HT1080 (cell line): ENCODE results near the gene H2AZ2. TPM values are rescaled to one million over a fixed set of nuclear protein-coding genes. Genes with fewer than 3 reads are reported as not detected.
"Not testable (repeated sequence)": the region's sequence is repeated elsewhere in the genome, so short reads cannot be mapped to it uniquely, and the experiment has no call there.

Experiments used
- DNase-seq: peaks from one replicate; pipeline ENCODE4 v3.0.0-alpha.2; 2015; ENCODE audit warnings: low read depth
- total RNA-seq: library from RNA; depleted of rRNA; stranded (reverse); fragments of >200 nt; shearing (Covaris generic); gene quantifications from 2 replicates; pipeline ENCODE4 v1.2.3, GENCODE V29; 2014

The H2AZ2 gene
- total RNA-seq, 1 experiment from 2014 or later, result 397 TPM

DNA sequence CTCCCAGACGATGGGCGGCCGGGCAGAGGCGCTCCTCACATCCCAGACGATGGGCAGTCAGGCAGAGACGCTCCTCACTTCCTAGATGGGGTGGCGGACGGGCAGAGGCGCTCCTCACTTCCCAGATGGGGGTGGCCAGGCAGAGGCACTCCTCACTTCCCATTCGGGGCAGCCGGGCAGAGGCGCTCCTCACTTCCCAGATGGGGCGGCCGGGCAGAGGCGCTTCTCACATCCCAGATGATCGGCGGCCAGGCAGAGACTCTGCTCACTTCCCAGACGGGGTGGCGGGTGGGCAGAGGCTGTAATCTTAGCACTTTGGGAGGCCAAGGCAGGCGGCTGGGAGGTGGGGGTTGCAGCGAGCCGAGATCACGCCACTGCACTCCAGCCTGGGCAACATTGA is 24.0 kb upstream of the H2AZ2 start:
- not testable (repeated sequence) for DNase-seq

- DNase-seq, result not testable (repeated sequence)
Observed at GRCh38 chr7:44870780-44871179, 22.9 kb upstream of the H2AZ2 start.

- not testable (repeated sequence) for DNase-seq
Observed at GRCh38 chr7:44870336-44870735, 22.4 kb upstream of the H2AZ2 start.

DNA sequence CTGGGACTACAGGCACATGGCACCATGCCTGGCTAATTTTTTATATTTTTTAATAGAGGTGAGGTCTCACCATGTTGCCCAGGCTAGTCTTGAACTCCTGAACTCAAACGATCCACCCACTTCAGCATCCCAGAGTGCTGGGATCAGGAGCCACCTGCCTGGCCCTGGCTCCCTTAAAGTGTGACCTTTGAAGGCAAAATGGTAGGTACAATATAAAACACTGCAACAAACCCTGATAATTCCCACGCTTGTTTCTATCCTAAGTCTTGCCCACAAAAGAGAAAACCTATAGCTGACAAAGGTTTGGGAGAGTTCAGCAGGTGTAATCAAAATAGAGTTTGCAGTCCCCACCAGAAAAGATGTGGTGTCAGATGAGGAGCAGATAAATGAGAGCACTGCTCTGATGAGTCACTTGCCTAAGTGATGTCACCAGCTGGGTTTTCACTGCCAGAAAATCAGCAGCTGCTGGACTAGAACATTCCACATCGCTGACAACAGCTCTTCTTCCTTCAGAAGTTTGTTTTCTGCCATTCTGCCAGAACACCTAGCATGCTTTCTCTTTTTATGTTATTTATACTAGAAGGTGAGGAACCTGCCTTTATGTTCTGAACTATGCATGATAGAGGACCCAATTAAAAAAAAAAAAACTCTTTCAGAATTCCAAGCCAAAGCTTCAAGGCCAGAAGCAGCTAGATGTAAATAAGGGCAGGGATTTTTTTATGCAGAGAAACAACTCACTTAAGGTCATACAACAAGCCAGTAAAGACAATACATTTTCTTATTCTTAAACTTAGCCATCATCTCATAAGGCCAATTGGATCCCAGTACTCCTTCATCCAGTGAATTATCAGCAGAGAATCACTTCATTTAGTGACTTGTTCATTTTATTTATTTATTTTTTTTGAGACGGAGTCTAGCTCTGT is 19.4 kb upstream of the H2AZ2 start:
- DNase-seq, result peak; percentile 82

- DNase-seq, result not testable (repeated sequence)
Observed at GRCh38 chr7:44861949-44862348, 14.1 kb upstream of the H2AZ2 start.

- DNase-seq, result no peak
Observed at GRCh38 chr7:44858161-44858560, 10.3 kb upstream of the H2AZ2 start.

DNA sequence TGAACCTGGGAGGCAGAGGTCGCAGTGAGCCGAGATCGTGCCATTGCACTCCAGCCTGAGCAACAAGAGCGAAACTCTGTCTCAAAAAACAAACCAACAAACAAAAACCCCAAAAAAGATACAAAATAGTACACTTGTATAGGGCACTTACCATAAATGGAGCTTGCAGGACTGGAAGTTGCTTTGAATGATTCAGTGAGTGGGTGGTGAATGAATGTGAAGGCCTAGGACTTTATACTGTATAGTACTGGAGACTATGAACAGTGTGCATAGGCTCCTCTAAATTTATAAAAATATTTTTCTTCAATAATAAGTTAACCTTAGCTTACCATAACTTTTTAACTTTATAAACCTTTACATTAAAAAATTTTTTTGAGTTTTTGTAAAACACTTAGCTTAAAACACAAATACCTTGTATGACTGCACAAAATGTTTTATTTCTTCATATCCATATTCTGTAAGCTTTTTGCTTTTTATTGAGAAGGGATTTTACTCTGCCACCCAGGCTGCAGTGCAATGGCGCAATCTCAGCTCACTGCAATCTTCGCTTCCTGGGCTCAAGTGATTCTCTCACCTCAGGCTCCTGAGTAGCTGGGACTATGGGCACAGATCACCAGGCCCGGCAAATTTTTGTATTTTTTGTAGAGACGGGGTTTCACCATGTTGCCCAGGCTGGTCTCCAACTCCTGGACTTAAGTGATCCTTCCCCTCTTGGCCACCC is 6.9 kb upstream of the H2AZ2 start:
- DNase-seq, result no peak

DNA sequence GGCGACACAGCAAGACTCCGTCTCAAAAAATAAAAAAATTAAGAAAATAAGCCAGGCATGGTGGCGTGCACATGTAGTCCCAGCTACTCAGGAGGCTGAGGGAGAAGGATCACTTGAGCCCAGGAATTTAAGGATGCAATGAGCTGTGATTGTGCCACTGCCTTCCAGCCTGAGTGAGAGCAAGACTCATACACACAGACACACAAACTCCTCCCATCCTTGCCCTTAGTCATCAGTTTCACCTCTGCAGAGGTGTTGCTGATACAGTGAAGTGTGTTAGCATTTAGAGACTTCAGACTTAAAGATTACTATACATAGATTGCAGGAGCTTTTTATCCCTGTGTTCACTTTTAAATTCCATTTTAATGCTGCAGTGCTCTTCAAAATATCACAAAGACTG is 5.5 kb upstream of the H2AZ2 start:
- no peak for DNase-seq

DNA sequence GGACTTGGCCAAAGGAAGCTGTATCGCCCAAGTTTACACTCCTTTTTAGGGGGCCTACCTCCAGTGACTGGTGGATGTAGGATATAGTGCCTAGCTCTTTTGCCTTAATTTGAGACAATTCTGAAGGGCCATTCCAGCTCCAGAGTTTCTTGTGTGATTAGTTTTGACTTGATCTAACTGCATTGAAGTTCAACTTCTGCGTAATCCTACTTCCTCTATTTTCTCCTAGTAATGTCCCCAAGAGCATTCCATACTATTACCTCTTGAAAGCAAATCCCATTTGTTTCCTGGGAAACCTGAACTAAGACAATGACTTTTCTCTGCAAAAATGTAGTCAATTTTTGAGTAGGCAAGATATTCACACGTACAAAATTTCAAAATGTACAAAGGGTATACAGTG is 4.7 kb upstream of the H2AZ2 start:
- no peak for DNase-seq

- no peak for DNase-seq
Observed at GRCh38 chr7:44849885-44850544, 2.1 kb upstream of the H2AZ2 start.

GRCh38 chr7:44849259-44849884 is 1.5 kb upstream of the H2AZ2 start:
- DNase-seq, result no peak

GRCh38 chr7:44847509-44847919 is 373 bp downstream of the H2AZ2 start:
- DNase-seq, result peak; percentile 85

GRCh38 chr7:44846816-44847508 is 925 bp downstream of the H2AZ2 start:
- no peak for DNase-seq

DNA sequence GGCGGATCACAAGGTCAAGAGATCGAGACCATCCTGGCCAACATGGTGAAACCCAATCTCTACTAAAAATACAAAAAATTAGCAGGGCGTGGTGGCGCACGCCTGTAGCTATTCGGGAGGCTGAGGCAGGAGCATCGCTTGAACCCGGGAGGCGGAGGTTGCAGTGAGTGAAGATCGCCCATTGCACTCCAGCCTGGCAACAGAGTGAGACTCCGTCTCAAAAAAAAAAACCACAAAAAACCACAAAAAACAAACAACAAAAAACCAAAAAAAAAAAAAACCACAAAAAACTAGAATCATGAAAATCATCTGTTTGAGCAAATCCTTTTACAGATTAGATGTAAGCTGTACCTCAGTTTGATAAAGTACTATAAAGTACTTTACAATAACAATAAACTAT is 1.5 kb downstream of the H2AZ2 start:
- not testable (repeated sequence) for DNase-seq

DNA sequence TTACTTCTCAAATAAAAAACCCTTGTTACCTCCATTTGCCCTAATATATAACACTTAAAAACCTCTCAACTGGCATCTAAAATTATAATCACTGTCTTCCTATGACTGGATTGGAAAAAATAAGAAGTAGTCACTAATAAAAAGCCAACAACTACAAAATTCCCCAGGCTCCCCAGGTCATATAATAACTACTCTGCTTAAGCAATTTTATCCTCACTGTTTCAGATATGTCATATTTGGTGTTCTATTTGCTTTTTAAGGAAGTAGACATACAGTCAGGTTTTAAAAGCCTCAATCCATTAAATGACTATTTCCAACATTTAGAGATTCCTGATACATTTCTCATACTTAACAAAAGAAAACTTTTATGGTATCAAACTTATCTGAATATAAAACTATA is 2.4 kb downstream of the H2AZ2 start:
- DNase-seq, result no peak

GRCh38 chr7:44843440-44843839 is 4.4 kb downstream of the H2AZ2 start:
- DNase-seq, result not testable (repeated sequence)

- not testable (repeated sequence) for DNase-seq
Observed at GRCh38 chr7:44842675-44843074, 5.2 kb downstream of the H2AZ2 start.

DNA sequence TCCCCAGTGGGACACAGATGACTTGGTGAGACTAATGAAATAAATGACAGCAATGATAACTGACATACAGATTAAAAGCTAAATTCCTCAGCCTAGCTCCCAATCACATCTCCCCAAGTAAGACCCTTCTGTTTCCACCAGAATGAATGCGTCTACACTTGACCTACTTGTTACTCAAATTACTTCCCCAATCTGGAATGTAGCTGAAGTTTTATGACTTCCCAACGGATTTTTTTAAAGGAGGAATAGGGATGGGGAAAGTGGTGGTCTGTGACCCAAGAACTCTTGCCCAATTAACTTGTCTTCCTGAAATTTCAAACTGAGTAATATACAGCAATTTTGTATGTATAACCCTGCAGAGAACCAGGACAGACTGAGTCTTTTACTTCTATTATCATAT is 9.1 kb downstream of the H2AZ2 start:
- no peak for DNase-seq

- no peak for DNase-seq
Observed at GRCh38 chr7:44827567-44827966, 20.3 kb downstream of the H2AZ2 start.

GRCh38 chr7:44824894-44825526 is 22.9 kb downstream of the H2AZ2 start:
- DNase-seq, result no peak
